ENCODE results near the gene OR5A2. TPM values are rescaled to one million over a fixed set of nuclear protein-coding genes. Genes with fewer than 3 reads are reported as not detected.
"Not testable (repeated sequence)": the region's sequence is repeated elsewhere in the genome, so short reads cannot be mapped to it uniquely, and the experiment has no call there.

Gene OR5A2
- total RNA-seq, 1 donor from 2014 or later = not detected

DNA sequence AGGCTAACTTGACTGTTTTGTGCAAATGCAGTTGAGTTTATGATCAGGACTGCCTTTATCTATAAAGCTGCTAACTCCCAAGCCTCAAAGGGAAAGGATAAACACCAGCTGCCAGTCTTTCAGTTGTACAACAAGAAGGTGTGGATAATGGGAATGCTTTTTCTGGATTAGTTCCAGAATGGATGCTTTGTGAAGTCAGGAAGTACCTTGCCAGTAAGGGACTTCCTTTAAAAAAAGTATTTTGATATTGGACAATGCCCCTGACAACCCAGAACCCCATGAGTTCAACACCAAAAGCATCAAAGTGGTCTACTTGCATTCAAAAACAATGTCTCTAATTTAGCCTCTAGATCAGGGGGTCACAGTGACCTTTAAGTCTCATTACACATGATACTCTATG lies 32.0 kb downstream of the OR5A2 start:
- peak in 1 of 2 donors; percentile 84 for DNase-seq (ENCODE audit: low read depth in 2 of 2)

DNA sequence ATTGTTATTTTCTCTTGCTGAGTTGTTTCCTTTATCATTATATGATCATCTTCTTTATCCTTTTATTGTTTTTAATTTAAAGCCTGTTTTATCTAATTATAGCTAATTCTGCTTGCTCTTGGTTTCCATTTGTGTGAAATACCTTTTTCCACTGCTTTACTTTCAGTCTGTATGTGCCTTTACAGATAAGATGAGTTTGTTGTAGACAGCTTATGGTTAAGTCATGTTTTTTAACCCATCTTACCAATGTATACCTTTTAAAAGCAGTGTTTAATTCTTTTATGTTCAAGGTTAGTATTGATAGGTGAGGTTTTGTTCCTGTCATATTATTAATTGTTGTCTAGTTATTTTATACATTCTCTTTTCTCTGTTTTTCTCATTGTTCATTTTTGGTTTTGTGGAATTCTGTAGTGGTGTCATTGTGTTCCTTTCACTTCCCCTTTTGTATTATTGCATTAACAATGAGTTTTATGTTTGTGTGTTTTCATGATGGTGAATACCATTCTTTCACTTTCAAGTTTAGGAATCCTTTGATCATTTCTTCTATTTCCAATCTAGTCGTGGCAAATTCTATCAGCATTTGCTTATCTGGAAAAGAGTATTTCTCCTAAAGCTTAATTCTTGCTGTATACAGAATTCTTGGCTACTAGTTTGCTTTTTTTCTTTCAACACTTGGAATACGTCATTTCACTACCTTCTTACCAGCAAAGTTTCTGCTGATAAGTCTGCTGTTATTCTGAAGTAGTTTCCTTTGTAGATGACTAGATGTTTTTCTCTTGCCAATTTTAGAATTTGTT lies 45.8 kb downstream of the OR5A2 start:
- DNase-seq (ENCODE audit: low read depth in 2 of 2) = no peak

DNA sequence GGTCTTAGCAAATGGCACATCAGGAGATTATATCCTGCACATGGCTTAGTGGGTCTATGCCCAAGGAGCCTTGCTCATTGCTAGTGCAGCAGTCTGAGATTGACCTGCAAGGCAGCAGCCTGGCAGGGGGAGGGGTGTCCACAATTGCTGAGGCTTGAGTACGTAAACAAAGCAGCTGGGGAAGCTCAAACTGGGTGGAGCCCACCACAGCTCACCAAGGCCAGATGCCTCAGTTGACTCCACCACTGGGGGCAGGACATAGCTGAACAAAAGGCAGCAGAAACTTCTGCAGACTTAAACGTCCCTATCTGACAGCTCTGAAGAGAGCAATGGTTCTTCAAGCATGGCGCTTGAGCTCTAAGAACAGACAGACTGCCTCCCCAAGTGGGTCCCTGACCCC lies 53.9 kb downstream of the OR5A2 start:
- DNase-seq (ENCODE audit: low read depth in 2 of 2) = not testable (repeated sequence)

DNA sequence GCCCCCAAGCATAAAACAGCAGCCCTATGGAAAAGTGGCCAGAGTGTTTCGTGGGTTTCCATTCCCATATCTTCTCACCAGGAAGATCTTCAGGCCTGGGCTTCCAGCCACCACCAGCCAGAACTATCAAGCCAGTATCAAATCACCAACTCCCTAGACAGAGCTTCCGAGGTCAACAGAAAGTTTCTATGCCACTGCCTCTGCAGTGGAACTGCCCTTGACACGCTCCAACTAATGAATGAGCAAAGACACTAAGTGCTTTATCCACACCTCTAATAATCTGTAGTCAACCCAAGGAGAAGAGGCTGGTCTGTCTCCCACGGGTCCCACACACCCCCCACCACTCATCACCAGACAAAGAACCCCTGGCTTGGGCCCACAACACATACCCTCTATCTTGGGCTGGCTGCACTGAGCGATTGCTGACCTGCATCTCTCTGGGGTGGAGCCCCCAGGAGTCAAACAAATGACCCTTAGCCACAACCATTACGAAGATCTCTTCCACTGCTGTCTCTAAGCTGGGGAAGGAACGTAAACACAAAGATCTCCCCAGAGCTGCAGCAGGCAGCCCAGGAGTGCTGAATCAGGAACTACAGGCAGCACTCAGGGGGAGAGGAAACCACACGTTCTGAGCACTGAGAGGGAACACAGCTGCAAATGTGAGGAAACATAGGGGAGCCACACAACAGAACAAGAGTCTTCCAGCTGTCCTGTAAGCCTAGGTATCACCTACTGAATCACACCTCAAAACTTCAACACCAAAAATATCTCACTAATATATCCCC lies 57.8 kb downstream of the OR5A2 start:
- DNase-seq (ENCODE audit: low read depth in 2 of 2) = no peak

Other genes starting within 250 kb of the OR5A2 start
- not detected in 2 replicates for gene MPEG1, start 213.5 kb downstream of the OR5A2 start, total RNA-seq
- gene OR5AN1, start 67.5 kb downstream of the OR5A2 start, total RNA-seq = not detected in 2 replicates
- gene OR5A1, start 10.1 kb upstream of the OR5A2 start, total RNA-seq = not detected in 2 replicates
- gene OR4D6, start 30.5 kb upstream of the OR5A2 start, total RNA-seq = not detected in 2 replicates
- gene OR4D10, start 46.9 kb upstream of the OR5A2 start, total RNA-seq = not detected in 2 replicates
- gene OR4D11, start 77.2 kb upstream of the OR5A2 start, total RNA-seq = not detected in 2 replicates
- gene OR4D9, start 85.1 kb upstream of the OR5A2 start, total RNA-seq = not detected in 2 replicates
- 31.2 and 65.9 TPM in 2 replicates for gene OSBP, start 189.4 kb upstream of the OR5A2 start, total RNA-seq
- gene PATL1, start 242.6 kb upstream of the OR5A2 start, total RNA-seq = 4.4 and 8.9 TPM in 2 replicates